Liver (tissue), 3 donors: ENCODE results near the gene UBE2V1.

Experiments used
- ATF3 ChIP-seq: IDR thresholded peaks from 2 replicates; pipeline ENCODE4 v1.6.1; 2016; ENCODE audit warnings: antibody characterized with exemption
- CTCF ChIP-seq: fragments of 150-350 bp; IDR thresholded peaks from 2 replicates; pipeline ENCODE4 v1.5.1; 2017; ENCODE audit warnings: improper control_type of control experiment, low read depth, low read length; ENCODE audit not compliant: missing input control
- EGR1 ChIP-seq, 2 donors: IDR thresholded peaks; 2 replicates each; pipeline ENCODE4 v1.6.1; 2016 to 2018; ENCODE audit warnings: antibody characterized with exemption in 2 of 2, low read depth in 2 of 2
- FOXA1 ChIP-seq: IDR thresholded peaks from 2 replicates; pipeline ENCODE4 v1.6.1; 2016; ENCODE audit warnings: antibody characterized with exemption
- JUND ChIP-seq, 2 donors: IDR thresholded peaks; 2 replicates each; pipeline ENCODE4 v1.6.1; 2016; ENCODE audit warnings: antibody characterized with exemption in 2 of 2
- NR2F2 ChIP-seq: IDR thresholded peaks from 2 replicates; pipeline ENCODE4 v1.6.1; 2016; ENCODE audit warnings: antibody characterized with exemption
- REST ChIP-seq: IDR thresholded peaks from 2 replicates; pipeline ENCODE4 v1.6.1; 2016; ENCODE audit warnings: antibody characterized with exemption, mild to moderate bottlenecking
- TAF1 ChIP-seq: conservative IDR thresholded peaks from 2 replicates; pipeline ENCODE4 v1.6.1; 2016; ENCODE audit warnings: antibody characterized with exemption, mild to moderate bottlenecking
- YY1 ChIP-seq: IDR thresholded peaks from 2 replicates; pipeline ENCODE4 v1.6.1; 2016; ENCODE audit warnings: antibody characterized with exemption, mild to moderate bottlenecking
- ZBTB33 ChIP-seq: IDR thresholded peaks from 2 replicates; pipeline ENCODE4 v1.6.1; 2016; ENCODE audit warnings: antibody characterized with exemption
- donor health status: healthy.
- donor health status: healthy.

GRCh38 chr20:50099565-50099991 lies 13.4 kb downstream of the UBE2V1 start:
- no peak for TF ChIP-seq CTCF
- no peak for TF ChIP-seq NR2F2
- TF ChIP-seq REST: no peak
- TF ChIP-seq FOXA1: no peak
- TF ChIP-seq ATF3: no peak
- no peak for TF ChIP-seq EGR1 (IDR thresholded peaks at IDR 0.05; ENCODE audit: low read depth in 2 of 2)
- no peak for TF ChIP-seq TAF1
- TF ChIP-seq ZBTB33: no peak
- TF ChIP-seq JUND (IDR thresholded peaks at IDR 0.05): no peak
- no peak for TF ChIP-seq YY1
